DLD1 (cell line): ENCODE results near the gene ENGASE.

Experiments used
- in situ Hi-C: cut with HindIII; loops from 2 replicates; pipeline ENCODE4 v1.10.0; 2017; ENCODE audit warnings: low sequenced_read_pairs

Gene ENGASE

DNA sequence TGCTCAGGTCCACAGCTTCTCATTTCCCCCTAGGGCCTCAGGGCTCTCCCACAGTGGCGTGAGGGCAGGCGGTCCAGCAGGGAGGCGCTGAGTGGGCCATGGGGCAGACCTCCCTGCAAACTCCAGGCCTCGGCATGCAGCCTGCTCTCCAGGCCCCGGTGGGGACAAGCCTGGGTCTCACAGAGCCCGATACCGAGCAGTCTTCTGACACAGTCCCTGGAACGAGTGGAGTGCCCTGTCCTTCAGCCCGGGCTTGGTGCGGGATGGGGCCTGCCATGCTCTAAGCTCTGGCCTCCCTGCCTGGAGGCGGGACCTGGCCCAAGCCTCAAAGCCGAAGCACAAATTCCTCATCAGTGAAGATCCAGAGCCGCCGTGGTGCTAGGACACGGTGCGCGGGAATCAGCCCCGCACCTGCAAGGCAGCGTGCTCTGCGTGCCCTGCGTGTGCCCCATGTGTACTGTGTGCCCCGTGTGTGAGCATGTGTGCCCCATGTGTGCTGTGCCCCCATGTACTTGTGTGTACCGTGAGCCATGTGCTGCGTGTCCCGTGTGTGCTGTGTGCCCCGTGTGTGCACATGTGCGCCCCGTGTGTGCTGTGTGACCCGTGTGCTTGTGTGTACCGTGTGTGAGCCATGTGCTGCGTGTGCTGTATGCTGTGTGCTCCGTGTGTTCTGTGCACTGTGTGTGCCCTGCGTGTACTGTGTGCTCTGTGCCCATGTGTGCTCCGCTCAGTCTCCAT is 56.1 kb downstream of the ENGASE start:
- in situ Hi-C loops: no loop called here

DNA sequence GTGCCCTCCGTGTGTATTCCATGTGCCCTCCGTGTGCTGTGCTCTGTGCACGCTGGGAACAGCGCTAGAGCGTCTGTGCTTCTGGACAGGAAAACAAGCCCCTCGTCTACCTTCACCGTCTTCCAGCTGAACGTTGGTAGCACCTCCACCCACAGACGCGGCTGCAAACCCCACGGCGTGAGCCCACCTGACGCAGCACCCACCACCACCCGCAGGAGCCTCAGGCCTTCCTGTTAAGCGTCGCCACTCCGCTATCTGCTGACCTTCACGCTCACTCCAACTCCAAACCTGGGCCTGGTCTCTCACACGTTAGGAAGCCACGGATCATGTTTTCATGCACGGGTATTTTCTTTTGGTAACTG is 56.6 kb downstream of the ENGASE start:
- in situ Hi-C loops: no loop called here

DNA sequence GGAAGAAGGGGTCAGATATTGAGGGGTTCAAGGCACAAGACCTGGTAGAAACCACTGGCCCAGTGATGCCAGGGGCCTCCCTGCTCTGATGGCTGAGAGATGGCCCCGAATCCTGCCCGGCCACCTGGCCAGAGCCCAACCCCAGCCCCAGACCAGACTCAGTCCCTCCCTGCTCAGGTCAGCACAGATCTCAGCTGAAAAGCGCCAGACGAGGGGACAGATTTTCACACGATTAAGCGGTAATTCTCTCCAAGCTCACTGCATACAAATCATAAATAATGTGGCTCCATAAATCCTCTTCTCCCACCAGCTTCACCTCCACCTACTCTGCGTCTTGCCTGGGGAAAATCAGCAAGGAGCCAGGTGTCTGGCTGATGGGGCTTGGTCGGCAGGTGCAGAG is 57.1 kb downstream of the ENGASE start:
- in situ Hi-C loops: no loop called here

DNA sequence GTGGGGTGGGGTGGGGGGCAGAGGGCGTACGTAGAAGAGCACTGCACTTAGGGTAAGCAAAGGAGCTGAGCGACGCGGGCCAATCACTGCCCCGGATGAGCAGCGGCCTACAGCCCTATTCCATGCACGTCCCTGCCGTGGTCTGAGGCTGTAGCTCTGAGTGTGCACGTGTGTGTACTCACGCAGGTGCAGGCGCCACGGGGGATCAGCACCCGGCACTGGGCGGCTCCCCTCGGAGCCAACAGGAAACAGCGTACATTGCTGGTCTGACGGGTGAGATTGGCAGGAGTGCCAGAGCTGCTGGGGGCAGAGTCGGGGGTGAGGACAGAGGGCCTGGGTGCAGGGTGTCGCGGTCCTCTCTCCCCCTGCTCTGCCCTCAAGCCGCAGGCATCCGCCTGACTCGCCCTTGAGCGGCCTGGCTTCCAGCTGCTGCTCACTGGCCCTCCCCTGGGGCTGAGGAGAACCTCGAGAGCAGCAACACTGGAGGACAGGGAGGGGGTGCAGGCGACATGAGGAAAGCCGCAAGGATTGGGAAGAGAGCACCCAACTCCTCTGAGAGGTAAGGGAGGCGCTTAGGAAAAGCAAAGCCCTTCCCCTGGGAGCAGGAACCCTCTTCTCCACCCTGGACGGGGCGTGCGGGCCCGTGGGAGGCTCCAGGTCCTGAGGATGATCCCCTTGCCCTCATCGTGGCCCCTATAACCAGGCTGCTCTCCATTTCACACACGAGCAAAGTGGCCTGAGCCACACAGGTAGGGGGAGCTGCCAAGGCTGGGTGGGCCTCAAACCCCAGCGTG is 57.8 kb downstream of the ENGASE start:
- in situ Hi-C loops: no loop called here

DNA sequence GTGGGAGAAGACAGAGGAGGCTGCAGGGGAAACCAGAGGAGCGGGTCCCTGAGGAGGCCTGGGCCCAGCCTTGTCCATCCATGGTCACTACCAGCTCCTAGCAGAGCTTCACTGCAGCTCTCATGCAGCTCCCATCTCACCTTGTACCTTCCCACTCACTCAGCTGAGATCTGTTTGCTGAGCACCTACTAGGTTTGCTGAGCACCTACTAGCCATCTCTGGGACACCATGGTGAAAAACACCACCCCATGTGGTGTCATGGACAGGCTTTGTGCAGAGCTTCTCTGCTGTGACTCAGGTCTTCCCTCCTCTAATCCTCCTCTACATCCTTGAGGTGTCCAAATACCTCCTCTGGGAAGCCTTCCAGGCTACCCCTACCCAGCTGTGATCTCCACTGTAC is 58.6 kb downstream of the ENGASE start:
- in situ Hi-C loops: no loop called here

DNA sequence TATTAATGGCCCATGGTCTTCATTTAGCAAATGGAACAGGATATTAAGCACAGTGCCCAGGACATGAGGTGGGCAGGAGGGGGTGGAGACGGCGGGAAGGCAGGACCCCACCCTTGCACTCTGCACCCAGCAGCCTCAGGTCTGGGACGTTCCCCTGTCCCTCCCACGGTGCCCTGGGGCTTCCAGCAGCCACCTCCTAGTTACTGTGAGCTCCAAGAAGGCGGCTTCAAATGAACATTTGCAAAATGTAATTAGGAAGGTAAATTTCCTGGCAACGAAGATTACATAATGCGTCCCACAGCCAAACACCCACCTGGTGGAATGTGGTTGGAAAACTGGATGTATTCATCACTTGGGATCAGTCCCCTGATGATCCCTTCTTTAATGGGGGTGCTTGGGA is 59.4 kb downstream of the ENGASE start:
- in situ Hi-C loops: no loop called here

DNA sequence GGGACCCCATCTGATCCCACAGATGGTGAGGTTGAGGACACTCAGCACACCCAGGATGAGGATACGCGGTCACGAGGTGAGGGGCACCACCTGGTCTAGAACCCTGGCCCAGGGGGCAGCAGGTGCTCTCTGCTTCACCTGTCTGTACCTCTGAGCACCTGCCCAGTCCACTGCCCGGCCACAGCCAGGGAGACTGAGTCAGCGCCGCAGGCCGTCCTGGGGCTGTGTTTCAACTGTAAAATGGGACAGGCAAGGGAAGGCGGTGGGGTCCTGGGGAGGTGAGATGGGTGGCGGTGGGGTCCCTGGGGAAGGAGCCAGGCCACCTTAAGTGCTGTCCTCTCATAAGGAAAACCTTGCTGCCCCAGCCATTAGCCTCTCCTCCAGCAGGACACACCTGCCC is 60.4 kb downstream of the ENGASE start:
- in situ Hi-C loops: no loop called here

DNA sequence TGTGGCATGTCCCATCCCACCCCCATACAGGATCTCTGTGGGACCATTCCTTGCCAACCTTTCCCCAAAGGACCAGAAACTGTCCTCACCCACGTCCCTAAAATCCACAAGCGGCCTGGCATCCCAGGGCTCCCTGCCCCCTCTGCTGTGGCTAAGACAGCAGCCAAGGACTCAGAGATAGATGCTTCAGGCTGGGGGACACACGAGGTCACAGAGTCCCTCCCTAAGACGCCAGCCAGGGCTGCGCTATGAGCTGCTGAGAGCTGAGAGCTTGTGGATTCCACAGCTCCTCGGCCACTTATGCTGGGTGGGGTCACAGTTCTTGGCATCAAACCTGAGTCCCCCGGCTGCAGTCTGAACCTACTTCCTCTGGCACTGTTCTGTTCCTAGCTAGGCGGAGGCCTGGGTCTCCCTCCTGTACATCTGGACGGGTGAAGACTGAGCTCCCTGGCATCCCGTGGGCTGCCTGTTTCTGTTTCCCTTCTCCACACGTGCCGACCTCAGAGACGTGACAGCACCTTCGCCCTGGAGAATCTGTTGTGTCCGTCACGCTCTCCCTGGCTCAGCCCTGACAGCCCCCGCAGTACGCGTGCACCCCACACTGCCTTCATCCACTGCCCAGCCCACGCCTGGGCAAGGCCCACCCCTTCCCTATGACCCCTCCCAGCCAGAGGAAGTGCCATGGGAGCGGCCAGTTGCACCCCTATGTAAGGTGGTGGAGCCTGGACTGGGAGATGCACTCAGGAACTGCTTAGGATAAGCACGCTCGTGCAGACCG is 61.2 kb downstream of the ENGASE start:
- in situ Hi-C loops: no loop called here
